Left lobe of liver (tissue), 2 donors: ENCODE measurements around the gene ODF2L. TPM values are rescaled to one million over a fixed set of nuclear protein-coding genes. Genes with fewer than 3 reads are reported as not detected.

ENCODE experiments used
- ATAC-seq: fragments of 200-7000 bp; cut with Tn5 transposase; one replicate; pipeline ENCODE4 v1.9.1; 2020; ENCODE audit warnings: mild to moderate bottlenecking, moderate library complexity
- DNase-seq: peaks from one replicate; pipeline ENCODE4 v3.0.0-alpha.2; 2020; ENCODE audit warnings: low spot score
- total RNA-seq: library from RNA; stranded (reverse); gene quantifications from one replicate; pipeline ENCODE4 v1.2.1, GENCODE V29; 2021
- donor health status: DM: no; HTN: no; CAD: no; lungs with moderate emphysema.
- donor health status: DM: no; HTN: yes; CAD: no.

Gene ODF2L
- total RNA-seq, 1 donor from 2014 or later = 3.1 TPM

GRCh38 chr1:86318436-86318835 lies 77.7 kb downstream of the ODF2L start:
- DNase-seq (no peak), ATAC-seq (no peak)

- ATAC-seq (no peak), DNase-seq (no peak)
Observed at GRCh38 chr1:86317926-86318325, 78.2 kb downstream of the ODF2L start.

- DNase-seq (no peak), ATAC-seq (no peak)
Observed at GRCh38 chr1:86305731-86306130, 90.4 kb downstream of the ODF2L start.

- no peak for ATAC-seq
- no peak for DNase-seq
Observed at GRCh38 chr1:86303041-86303690, 93.0 kb downstream of the ODF2L start.

Other genes starting within 250 kb of the ODF2L start
- gene COL24A1, start 239.6 kb downstream of the ODF2L start, total RNA-seq = not detected
- not detected for gene CLCA2, start 27.8 kb upstream of the ODF2L start, total RNA-seq
- gene CLCA1, start 72.6 kb upstream of the ODF2L start, total RNA-seq = 0.10 TPM
- not detected for gene CLCA4, start 150.8 kb upstream of the ODF2L start, total RNA-seq